WTC11 (cell line): Measurements from ENCODE around the gene PHF12. TPM values are rescaled to one million over a fixed set of nuclear protein-coding genes. Genes with fewer than 3 reads are reported as not detected.

Experiments used
- ATAC-seq: fragments of 200-7000 bp; cut with Tn5 transposase; 2 replicates; pipeline ENCODE4 v1.10.0; 2021; ENCODE audit warnings: mild to moderate bottlenecking, moderate library complexity
- CTCF ChIA-PET: fragments of 300-600 bp; sonication (Branson Sonifier 250); formaldehyde crosslinking; loops from one replicate; lab custom pipeline; 2021; ENCODE audit warnings: antibody characterized with exemption; lab: Charles Lee
- POLR2A ChIA-PET: fragments of 350-600 bp; sonication (Branson Sonifier 250); formaldehyde crosslinking; loops from one replicate; lab custom pipeline; 2021; ENCODE audit warnings: antibody characterized with exemption; lab: Charles Lee
- DNase-seq: peaks from one replicate; pipeline ENCODE4 v3.0.0; 2021; ENCODE audit warnings: low spot score
- H3K27ac Mint-ChIP-seq: 2 replicates; pipeline ENCODE4 v1.8.0; 2021; ENCODE audit warnings: mixed read lengths
- H3K27me3 Mint-ChIP-seq: 2 replicates; pipeline ENCODE4 v1.8.0; 2021; ENCODE audit warnings: low read depth, mild to moderate bottlenecking, moderate library complexity, mixed read lengths
- H3K36me3 Mint-ChIP-seq: 2 replicates; pipeline ENCODE4 v1.8.0; 2021; ENCODE audit warnings: mixed read lengths
- H3K4me1 Mint-ChIP-seq: 2 replicates; pipeline ENCODE4 v1.8.0; 2022; ENCODE audit warnings: mixed read lengths
- H3K4me3 Mint-ChIP-seq: 2 replicates; pipeline ENCODE4 v1.8.0; 2021; ENCODE audit warnings: mild to moderate bottlenecking, moderate library complexity, mixed read lengths
- H3K9me3 Mint-ChIP-seq: 2 replicates; pipeline ENCODE4 v1.8.0; 2021; ENCODE audit warnings: mixed read lengths
- CREM ChIP-seq: sonication (generic); formaldehyde crosslinking; IDR thresholded peaks from 2 replicates; pipeline ENCODE4 v1.8.1; 2022; ENCODE audit warnings: mild to moderate bottlenecking, missing genetic modification reagents, moderate library complexity
- ESRRA ChIP-seq: sonication (generic); formaldehyde crosslinking; IDR thresholded peaks from 2 replicates; pipeline ENCODE4 v1.8.1; 2022; ENCODE audit warnings: mild to moderate bottlenecking, missing genetic modification reagents, borderline replicate concordance
- FOXJ3 ChIP-seq: sonication (generic); formaldehyde crosslinking; IDR thresholded peaks from 2 replicates; pipeline ENCODE4 v1.9.0; 2021; ENCODE audit warnings: missing genetic modification reagents, mild to moderate bottlenecking, borderline replicate concordance
- GABPB1 ChIP-seq: sonication (generic); formaldehyde crosslinking; IDR thresholded peaks from 2 replicates; pipeline ENCODE4 v1.8.1; 2023; ENCODE audit warnings: mild to moderate bottlenecking, missing genetic modification reagents
- GRHL2 ChIP-seq: fragments of 250-450 bp; sonication (Bioruptor Pico); IDR thresholded peaks from 2 replicates; pipeline ENCODE4 v1.8.0; 2022; ENCODE audit warnings: mild to moderate bottlenecking, moderate library complexity; ENCODE audit not compliant: insufficient replicate concordance, severe bottlenecking
- KAT7 ChIP-seq: sonication (generic); formaldehyde crosslinking; IDR thresholded peaks from 2 replicates; pipeline ENCODE4 v1.8.1; 2023; ENCODE audit warnings: missing genetic modification reagents, mild to moderate bottlenecking, borderline replicate concordance
- TCF7 ChIP-seq: sonication (generic); formaldehyde crosslinking; IDR thresholded peaks from 2 replicates; pipeline ENCODE4 v1.8.0; 2022; ENCODE audit warnings: mild to moderate bottlenecking, low read depth, missing genetic modification reagents, moderate library complexity
- total RNA-seq: library from RNA; stranded (reverse); gene quantifications from 3 replicates; pipeline ENCODE4 v1.2.3, GENCODE V29; 2021
- TF ChIP-seq, protein P1 (sequence below): fragments of 250-450 bp; sonication (Bioruptor Pico); IDR thresholded peaks from 2 replicates; pipeline ENCODE4 v1.9.0; 2021; ENCODE audit warnings: mild to moderate bottlenecking, borderline replicate concordance
- TF ChIP-seq, protein P2 (sequence below): sonication (generic); formaldehyde crosslinking; IDR thresholded peaks from 2 replicates; pipeline ENCODE4 v1.8.1; 2023; ENCODE audit warnings: mild to moderate bottlenecking, missing genetic modification reagents
- TF ChIP-seq, protein P3 (sequence below): sonication (generic); formaldehyde crosslinking; IDR thresholded peaks from 2 replicates; pipeline ENCODE4 v1.8.0; 2022; ENCODE audit warnings: mild to moderate bottlenecking, missing genetic modification reagents
- TF ChIP-seq, protein P4 (sequence below): fragments of 250-450 bp; sonication (Bioruptor Pico); conservative IDR thresholded peaks from 2 replicates; pipeline ENCODE4 v1.9.0; 2021; ENCODE audit warnings: mild to moderate bottlenecking
- TF ChIP-seq, protein P5 (sequence below): fragments of 250-450 bp; sonication (Bioruptor Pico); IDR thresholded peaks from 2 replicates; pipeline ENCODE4 v1.9.0; 2021; ENCODE audit warnings: mild to moderate bottlenecking
- TF ChIP-seq, protein P6 (sequence below): sonication (generic); formaldehyde crosslinking; IDR thresholded peaks from 2 replicates; pipeline ENCODE4 v1.8.1; 2022; ENCODE audit warnings: low read depth, mild to moderate bottlenecking, moderate library complexity, missing genetic modification reagents, borderline replicate concordance
- TF ChIP-seq, protein P7 (sequence below): sonication (generic); formaldehyde crosslinking; IDR thresholded peaks from 2 replicates; pipeline ENCODE4 v1.8.0; 2022; ENCODE audit warnings: mild to moderate bottlenecking, missing genetic modification reagents

The PHF12 gene
- total RNA-seq, 1 experiment from 2014 or later, result 69.8 TPM

DNA sequence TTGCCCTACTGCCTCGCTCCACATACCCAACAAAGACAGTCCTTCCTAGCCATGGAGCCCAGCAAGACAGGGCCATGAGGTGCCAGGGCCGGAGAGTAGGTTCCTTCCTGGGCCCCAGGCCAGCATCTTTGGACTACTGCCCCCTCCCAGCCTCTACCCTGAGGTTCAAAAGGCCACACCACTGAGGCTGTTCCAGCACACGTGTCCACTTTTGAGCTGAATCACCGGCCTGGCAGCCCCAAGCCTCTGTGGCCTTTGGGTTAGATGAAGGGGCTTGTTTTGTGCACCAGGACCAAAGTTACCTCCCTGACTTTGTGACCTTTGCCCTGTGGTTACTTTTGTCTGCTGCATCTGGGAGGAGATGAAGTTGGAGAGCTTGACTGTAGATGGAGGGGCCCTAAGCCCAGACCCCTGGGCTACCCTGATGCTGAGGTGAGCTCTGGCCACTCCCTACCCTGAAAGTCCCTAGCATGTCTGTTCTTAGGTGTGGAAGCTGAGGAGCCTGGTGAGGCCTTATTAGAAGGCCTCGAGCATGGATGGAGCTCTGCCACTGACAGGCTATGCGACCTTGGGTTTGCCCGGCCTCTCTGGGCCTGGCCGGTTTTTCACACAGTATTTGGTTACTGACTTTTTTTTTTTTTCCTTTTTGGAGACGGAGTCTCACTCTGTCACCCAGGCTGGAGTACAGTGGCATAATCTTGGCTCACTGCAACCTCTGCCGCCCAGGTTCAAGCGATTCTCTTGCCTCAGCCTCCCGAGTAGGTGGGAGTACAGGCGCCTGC, 42.5 kb upstream of the PHF12 start (continued):
- TF ChIP-seq, protein P1, sequence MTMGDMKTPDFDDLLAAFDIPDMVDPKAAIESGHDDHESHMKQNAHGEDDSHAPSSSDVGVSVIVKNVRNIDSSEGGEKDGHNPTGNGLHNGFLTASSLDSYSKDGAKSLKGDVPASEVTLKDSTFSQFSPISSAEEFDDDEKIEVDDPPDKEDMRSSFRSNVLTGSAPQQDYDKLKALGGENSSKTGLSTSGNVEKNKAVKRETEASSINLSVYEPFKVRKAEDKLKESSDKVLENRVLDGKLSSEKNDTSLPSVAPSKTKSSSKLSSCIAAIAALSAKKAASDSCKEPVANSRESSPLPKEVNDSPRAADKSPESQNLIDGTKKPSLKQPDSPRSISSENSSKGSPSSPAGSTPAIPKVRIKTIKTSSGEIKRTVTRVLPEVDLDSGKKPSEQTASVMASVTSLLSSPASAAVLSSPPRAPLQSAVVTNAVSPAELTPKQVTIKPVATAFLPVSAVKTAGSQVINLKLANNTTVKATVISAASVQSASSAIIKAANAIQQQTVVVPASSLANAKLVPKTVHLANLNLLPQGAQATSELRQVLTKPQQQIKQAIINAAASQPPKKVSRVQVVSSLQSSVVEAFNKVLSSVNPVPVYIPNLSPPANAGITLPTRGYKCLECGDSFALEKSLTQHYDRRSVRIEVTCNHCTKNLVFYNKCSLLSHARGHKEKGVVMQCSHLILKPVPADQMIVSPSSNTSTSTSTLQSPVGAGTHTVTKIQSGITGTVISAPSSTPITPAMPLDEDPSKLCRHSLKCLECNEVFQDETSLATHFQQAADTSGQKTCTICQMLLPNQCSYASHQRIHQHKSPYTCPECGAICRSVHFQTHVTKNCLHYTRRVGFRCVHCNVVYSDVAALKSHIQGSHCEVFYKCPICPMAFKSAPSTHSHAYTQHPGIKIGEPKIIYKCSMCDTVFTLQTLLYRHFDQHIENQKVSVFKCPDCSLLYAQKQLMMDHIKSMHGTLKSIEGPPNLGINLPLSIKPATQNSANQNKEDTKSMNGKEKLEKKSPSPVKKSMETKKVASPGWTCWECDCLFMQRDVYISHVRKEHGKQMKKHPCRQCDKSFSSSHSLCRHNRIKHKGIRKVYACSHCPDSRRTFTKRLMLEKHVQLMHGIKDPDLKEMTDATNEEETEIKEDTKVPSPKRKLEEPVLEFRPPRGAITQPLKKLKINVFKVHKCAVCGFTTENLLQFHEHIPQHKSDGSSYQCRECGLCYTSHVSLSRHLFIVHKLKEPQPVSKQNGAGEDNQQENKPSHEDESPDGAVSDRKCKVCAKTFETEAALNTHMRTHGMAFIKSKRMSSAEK (CRISPR knock-in tag), result no peak
- TF ChIP-seq CREM, result no peak

DNA sequence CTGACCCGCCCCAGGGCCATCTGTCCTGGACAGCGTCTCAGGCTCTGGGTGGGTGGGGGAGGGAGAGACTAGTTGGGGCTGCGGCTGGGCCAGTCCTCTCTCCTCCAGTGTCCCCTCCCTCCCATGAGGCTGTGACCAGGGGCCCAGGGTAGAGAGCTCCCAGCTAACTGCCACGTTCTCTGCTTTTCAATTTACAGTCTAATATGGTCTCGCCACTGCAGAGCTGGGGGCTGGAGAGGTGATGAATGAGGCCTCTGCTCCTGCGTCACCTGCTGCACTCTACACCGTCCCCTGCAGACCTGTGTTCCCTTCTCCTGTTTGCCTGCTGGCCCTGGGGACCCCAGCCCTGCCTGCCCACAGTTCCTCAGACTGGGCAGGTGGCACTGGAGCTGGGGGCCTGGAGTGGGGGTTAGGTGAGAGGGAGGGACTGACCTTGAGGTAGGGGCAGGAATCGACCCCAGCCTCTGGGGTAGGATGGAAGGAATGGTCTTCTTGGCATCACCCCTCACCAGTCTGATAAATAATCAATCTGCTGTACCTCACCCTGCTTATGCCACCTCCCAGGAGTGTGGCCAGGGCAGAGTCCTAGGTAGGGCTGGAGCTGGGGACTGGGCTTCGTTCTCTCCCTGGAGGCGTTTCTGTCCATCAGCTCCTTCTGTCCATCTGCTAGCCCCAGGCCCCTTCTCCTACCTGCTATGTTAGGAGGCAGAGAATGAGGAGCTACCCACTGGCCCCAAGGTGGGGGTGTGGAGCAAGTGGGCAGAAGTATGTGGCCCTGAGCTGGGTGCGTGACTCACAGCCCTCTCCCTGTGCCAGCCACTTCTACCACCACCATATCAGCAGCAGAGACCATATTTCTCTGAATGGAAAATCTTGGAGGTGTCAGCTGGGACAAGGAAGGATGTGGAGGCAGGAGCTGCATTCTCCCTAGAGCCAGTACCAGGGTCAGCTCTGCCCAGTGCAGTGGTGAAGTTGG, 41.6 kb upstream of the PHF12 start:
- Mint-ChIP-seq H3K9me3 (no peaks in the 10 kb centered on the region), H3K36me3 (no peaks in the 10 kb centered on the region), H3K27ac (no peak overlapping the region), H3K4me1 (peaks cover 18% of the 10 kb centered on the region), H3K27me3 (peaks cover 23% of the 10 kb centered on the region), H3K4me3 (no peak overlapping the region)
- TF ChIP-seq, protein P2, sequence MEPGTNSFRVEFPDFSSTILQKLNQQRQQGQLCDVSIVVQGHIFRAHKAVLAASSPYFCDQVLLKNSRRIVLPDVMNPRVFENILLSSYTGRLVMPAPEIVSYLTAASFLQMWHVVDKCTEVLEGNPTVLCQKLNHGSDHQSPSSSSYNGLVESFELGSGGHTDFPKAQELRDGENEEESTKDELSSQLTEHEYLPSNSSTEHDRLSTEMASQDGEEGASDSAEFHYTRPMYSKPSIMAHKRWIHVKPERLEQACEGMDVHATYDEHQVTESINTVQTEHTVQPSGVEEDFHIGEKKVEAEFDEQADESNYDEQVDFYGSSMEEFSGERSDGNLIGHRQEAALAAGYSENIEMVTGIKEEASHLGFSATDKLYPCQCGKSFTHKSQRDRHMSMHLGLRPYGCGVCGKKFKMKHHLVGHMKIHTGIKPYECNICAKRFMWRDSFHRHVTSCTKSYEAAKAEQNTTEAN (CRISPR knock-in tag), result no peak
- TF ChIP-seq CREM, result no peak
- TF ChIP-seq, protein P3, sequence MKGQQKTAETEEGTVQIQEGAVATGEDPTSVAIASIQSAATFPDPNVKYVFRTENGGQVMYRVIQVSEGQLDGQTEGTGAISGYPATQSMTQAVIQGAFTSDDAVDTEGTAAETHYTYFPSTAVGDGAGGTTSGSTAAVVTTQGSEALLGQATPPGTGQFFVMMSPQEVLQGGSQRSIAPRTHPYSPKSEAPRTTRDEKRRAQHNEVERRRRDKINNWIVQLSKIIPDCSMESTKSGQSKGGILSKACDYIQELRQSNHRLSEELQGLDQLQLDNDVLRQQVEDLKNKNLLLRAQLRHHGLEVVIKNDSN, result no peak
- TF ChIP-seq, protein P4, sequence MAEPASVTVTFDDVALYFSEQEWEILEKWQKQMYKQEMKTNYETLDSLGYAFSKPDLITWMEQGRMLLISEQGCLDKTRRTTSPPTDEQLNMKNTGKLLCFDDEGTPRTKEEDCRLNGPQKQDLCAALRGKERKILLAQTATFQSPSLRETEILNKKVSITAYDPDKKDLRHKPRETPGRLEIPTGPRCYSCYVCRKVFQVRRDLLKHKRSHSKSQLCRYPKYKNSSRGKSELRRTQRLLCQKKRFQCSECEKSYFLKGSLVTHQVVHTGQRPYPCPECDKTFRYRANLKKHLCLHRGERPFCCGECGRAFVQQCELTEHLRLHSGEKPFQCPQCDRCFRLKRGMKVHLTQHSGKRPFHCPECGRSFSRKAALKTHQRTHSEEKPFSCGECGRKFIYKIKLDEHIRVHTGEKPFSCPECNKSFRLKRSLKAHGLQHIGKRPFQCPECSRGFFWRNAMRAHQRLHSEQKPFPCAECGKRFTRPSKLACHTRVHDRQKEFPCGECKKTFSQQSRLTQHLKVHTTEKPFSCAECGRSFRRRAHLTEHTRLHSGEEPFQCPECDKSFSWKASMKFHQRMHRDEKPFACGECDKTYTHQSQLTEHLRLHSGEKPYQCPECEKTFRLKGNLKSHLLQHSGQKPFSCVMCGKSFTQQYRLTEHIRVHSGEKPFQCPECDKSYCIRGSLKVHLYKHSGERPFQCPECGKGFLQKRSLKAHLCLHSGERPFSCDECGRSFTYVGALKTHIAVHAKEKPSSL (CRISPR knock-in tag), result no peak
- DNase-seq, result no peak
- CTCF ChIA-PET, result interaction anchor here (0.7 to 3.1 kb wide), 10 partner anchors 9 to 123 kb away, joined by 3 to 28 read pairs (median 4); no protein-coding TSS in a partner anchor
- POLR2A ChIA-PET, result interaction anchor here (1.2 kb wide), 1 partner anchor 12 kb away, joined by 4 read pairs; no protein-coding TSS in a partner anchor
- ATAC-seq, result no peak

DNA sequence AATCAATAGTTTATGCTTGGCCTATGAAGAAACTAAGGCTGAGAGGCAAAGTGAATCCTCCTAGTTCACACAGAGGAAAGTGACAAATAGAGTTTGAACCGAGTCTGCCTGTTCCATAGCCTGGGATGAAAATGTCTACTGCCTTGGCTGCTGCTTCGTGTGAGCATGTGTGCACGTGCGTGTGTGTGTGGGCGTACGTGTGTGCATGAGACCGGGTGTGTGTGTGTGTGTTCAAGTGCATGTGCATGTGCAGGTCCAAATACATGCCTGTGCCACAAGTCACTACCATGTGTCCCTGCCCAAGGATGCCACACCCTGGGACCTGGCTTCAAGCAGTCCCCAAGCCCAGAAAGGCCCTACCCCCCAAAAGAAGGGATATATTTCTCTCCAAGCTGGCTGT, 40.9 kb upstream of the PHF12 start:
- peaks cover 24% of the 10 kb centered on the region for H3K27me3 Mint-ChIP-seq
- peaks cover 15% of the 10 kb centered on the region for H3K4me1 Mint-ChIP-seq
- no peaks in the 10 kb centered on the region for H3K36me3 Mint-ChIP-seq
- ChIA-PET POLR2A (interaction anchor here (1.2 kb wide), 1 partner anchor 12 kb away, joined by 4 read pairs; no protein-coding TSS in a partner anchor), CTCF (interaction anchor here (1.2 to 3.1 kb wide), 4 partner anchors 18 to 124 kb away, joined by 3 to 28 read pairs (median 7); no protein-coding TSS in a partner anchor)
- ATAC-seq, result no peak
- TF ChIP-seq ESRRA (no peak), TCF7 (CRISPR knock-in tag) (no peak), GRHL2 (CRISPR knock-in tag) (no peak), GABPB1 (CRISPR knock-in tag) (no peak), KAT7 (CRISPR knock-in tag) (no peak), FOXJ3 (no peak)
- TF ChIP-seq, protein P5, sequence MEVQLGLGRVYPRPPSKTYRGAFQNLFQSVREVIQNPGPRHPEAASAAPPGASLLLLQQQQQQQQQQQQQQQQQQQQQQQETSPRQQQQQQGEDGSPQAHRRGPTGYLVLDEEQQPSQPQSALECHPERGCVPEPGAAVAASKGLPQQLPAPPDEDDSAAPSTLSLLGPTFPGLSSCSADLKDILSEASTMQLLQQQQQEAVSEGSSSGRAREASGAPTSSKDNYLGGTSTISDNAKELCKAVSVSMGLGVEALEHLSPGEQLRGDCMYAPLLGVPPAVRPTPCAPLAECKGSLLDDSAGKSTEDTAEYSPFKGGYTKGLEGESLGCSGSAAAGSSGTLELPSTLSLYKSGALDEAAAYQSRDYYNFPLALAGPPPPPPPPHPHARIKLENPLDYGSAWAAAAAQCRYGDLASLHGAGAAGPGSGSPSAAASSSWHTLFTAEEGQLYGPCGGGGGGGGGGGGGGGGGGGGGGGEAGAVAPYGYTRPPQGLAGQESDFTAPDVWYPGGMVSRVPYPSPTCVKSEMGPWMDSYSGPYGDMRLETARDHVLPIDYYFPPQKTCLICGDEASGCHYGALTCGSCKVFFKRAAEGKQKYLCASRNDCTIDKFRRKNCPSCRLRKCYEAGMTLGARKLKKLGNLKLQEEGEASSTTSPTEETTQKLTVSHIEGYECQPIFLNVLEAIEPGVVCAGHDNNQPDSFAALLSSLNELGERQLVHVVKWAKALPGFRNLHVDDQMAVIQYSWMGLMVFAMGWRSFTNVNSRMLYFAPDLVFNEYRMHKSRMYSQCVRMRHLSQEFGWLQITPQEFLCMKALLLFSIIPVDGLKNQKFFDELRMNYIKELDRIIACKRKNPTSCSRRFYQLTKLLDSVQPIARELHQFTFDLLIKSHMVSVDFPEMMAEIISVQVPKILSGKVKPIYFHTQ, result no peak
- TF ChIP-seq, protein P6, sequence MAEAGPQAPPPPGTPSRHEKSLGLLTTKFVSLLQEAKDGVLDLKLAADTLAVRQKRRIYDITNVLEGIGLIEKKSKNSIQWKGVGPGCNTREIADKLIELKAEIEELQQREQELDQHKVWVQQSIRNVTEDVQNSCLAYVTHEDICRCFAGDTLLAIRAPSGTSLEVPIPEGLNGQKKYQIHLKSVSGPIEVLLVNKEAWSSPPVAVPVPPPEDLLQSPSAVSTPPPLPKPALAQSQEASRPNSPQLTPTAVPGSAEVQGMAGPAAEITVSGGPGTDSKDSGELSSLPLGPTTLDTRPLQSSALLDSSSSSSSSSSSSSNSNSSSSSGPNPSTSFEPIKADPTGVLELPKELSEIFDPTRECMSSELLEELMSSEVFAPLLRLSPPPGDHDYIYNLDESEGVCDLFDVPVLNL (CRISPR knock-in tag), result no peak
- TF ChIP-seq, protein P7, sequence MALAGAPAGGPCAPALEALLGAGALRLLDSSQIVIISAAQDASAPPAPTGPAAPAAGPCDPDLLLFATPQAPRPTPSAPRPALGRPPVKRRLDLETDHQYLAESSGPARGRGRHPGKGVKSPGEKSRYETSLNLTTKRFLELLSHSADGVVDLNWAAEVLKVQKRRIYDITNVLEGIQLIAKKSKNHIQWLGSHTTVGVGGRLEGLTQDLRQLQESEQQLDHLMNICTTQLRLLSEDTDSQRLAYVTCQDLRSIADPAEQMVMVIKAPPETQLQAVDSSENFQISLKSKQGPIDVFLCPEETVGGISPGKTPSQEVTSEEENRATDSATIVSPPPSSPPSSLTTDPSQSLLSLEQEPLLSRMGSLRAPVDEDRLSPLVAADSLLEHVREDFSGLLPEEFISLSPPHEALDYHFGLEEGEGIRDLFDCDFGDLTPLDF (CRISPR knock-in tag), result no peak
- H3K27ac Mint-ChIP-seq, result no peak overlapping the region
- H3K4me3 Mint-ChIP-seq, result no peak overlapping the region
- H3K9me3 Mint-ChIP-seq, result no peaks in the 10 kb centered on the region
- no peak for DNase-seq
